A549 (cell line): ENCODE data around the gene OXT. TPM values are rescaled to one million over a fixed set of nuclear protein-coding genes. Genes with fewer than 3 reads are reported as not detected.
A peak's percentile ranks its signal among the peaks of the same experiment; 100 is the strongest.

Source experiments
- ATAC-seq, 2 experiments: fragments of 200-7000 bp in 1 of 2; fragments of >200 bp in 1 of 2; cut with Nextera tagmentation in 1 of 2; cut with Tn5 transposase in 1 of 2; 3 replicates each; pipeline versions ENCODE4 v1.8.0 to v1.9.1; 2018 to 2020; ENCODE audit warnings: mild to moderate bottlenecking in 1 of 2, moderate library complexity in 1 of 2
- CTCF ChIA-PET: fragments of 300-600 bp; sonication (Branson Sonifier 250); formaldehyde crosslinking; extraction: SDS; loops from one replicate; lab custom pipeline; 2021; ENCODE audit warnings: antibody characterized with exemption, inconsistent platforms; lab: Yijun Ruan, JAX
- POLR2A ChIA-PET: fragments of 350-600 bp; formaldehyde crosslinking; extraction: SDS; loops from one replicate; lab custom pipeline; 2021; ENCODE audit warnings: antibody characterized with exemption, inconsistent platforms; lab: Yijun Ruan, JAX
- DNase-seq, 2 experiments: peaks; one replicate each; pipeline versions ENCODE4 v3.0.0 to v3.0.0-alpha.2; 2011 to 2016; ENCODE audit warnings: low read depth in 1 of 2, low spot score in 1 of 2
- FAIRE-seq: peaks from 2 replicates; lab custom pipeline; 2011; peaks lifted over from hg19 to GRCh38; lab: Jason Lieb, UNC
- H3K27ac ChIP-seq, 2 experiments: fragments of >200 bp; sonication (Bioruptor Twin); formaldehyde crosslinking; 3 replicates each; pipeline ENCODE4 v1.5.1; 2016 to 2017
- H3K4me1 ChIP-seq: fragments of >200 bp; sonication (Bioruptor Twin); formaldehyde crosslinking; 3 replicates; pipeline ENCODE4 v1.6.1; 2016
- H3K4me2 ChIP-seq: fragments of >200 bp; sonication (Bioruptor Twin); formaldehyde crosslinking; 3 replicates; pipeline ENCODE4 v1.6.1; 2016
- H3K4me3 ChIP-seq: fragments of >200 bp; sonication (Bioruptor Twin); formaldehyde crosslinking; 3 replicates; pipeline ENCODE4 v1.5.1; 2016
- H3K9me3 ChIP-seq: fragments of >200 bp; sonication (Bioruptor Twin); formaldehyde crosslinking; 3 replicates; pipeline ENCODE4 v1.6.1; 2016
- CBX2 ChIP-seq: fragments of 200-600 bp; sonication (generic); IDR thresholded peaks from 2 replicates; pipeline ENCODE4 v1.6.1; 2016; ENCODE audit warnings: low read depth, mild to moderate bottlenecking, borderline replicate concordance
- CBX8 ChIP-seq: fragments of 200-600 bp; sonication (generic); IDR thresholded peaks from 2 replicates; pipeline ENCODE4 v1.6.1; 2016
- CEBPB ChIP-seq, 2 experiments: fragments of >200 bp in 1 of 2; sonication (Bioruptor Twin) in 1 of 2; formaldehyde crosslinking in 1 of 2; IDR thresholded peaks; 2 replicates each; pipeline ENCODE4 v1.6.1; 2012 to 2016
- CHD4 ChIP-seq: fragments of 200-600 bp; sonication (generic); IDR thresholded peaks from 2 replicates; pipeline ENCODE4 v1.6.1; 2016; ENCODE audit warnings: antibody characterized with exemption, mild to moderate bottlenecking, borderline replicate concordance
- FOSL2 ChIP-seq, 2 experiments: fragments of 450-650 bp in 1 of 2; fragments of >200 bp in 1 of 2; sonication (Bioruptor Twin) in 1 of 2; formaldehyde crosslinking; IDR thresholded peaks; 2 replicates each; pipeline versions ENCODE4 v1.5.0 to v1.6.1; 2016 to 2020; ENCODE audit warnings: mild to moderate bottlenecking in 1 of 2, moderate library complexity in 1 of 2
- HDAC2 ChIP-seq: fragments of 200-600 bp; sonication (generic); IDR thresholded peaks from 2 replicates; pipeline ENCODE4 v1.6.1; 2016
- HEYL ChIP-seq: fragments of 250-450 bp; sonication (Bioruptor Pico); IDR thresholded peaks from 2 replicates; pipeline ENCODE4 v1.8.0; 2021; ENCODE audit warnings: mild to moderate bottlenecking, moderate library complexity
- HOXA7 ChIP-seq: fragments of 250-450 bp; sonication (Bioruptor Pico); IDR thresholded peaks from 2 replicates; pipeline ENCODE4 v1.5.0; 2020; ENCODE audit warnings: mild to moderate bottlenecking, moderate library complexity
- MAFK ChIP-seq: fragments of 450-650 bp; IDR thresholded peaks from 2 replicates; pipeline ENCODE4 v1.6.1; 2014; ENCODE audit not compliant: partially characterized antibody
- MAZ ChIP-seq: fragments of 150-350 bp; IDR thresholded peaks from 2 replicates; pipeline ENCODE4 v1.6.1; 2014; ENCODE audit warnings: antibody characterized with exemption, low read depth, low read length, borderline replicate concordance
- PHF8 ChIP-seq: fragments of 200-600 bp; sonication (generic); IDR thresholded peaks from 2 replicates; pipeline ENCODE4 v1.6.1; 2016; ENCODE audit warnings: low read depth, mild to moderate bottlenecking, antibody characterized with exemption, moderate library complexity, borderline replicate concordance
- POLR2A ChIP-seq: IDR thresholded peaks from 2 replicates; pipeline ENCODE4 v1.6.1; 2012; ENCODE audit warnings: mild to moderate bottlenecking, low read length
- RARB ChIP-seq: fragments of 250-450 bp; sonication (Bioruptor Pico); IDR thresholded peaks from 2 replicates; pipeline ENCODE4 v1.8.0; 2021; ENCODE audit warnings: mild to moderate bottlenecking, moderate library complexity
- SMC3 ChIP-seq: fragments of >200 bp; sonication (Bioruptor Twin); formaldehyde crosslinking; IDR thresholded peaks from 3 replicates; pipeline ENCODE4 v1.6.1; 2018; ENCODE audit warnings: inconsistent platforms
- TP53 ChIP-seq: fragments of 250-450 bp; sonication (Bioruptor Pico); IDR thresholded peaks from 2 replicates; pipeline ENCODE4 v1.5.0; 2021; ENCODE audit warnings: mild to moderate bottlenecking, moderate library complexity
- ZC3H11A ChIP-seq: fragments of 450-650 bp; IDR thresholded peaks from 2 replicates; pipeline ENCODE4 v1.6.1; 2014; ENCODE audit warnings: antibody characterized with exemption, mild to moderate bottlenecking
- ZSCAN20 ChIP-seq: fragments of 250-450 bp; sonication (Bioruptor Pico); IDR thresholded peaks from 2 replicates; pipeline ENCODE4 v1.8.0; 2022; ENCODE audit warnings: mild to moderate bottlenecking, moderate library complexity
- WGBS: methylation state at CpG from one replicate; pipeline ENCODE4 v1.1.6; 2017; ENCODE audit errors: missing lambda C conversion rate; 5-methylcytosine and 5-hydroxymethylcytosine counted together
- polyA plus RNA-seq, 4 experiments: library from polyadenylated mRNA; depleted of rRNA in 3 of 4; stranded (reverse); fragments of >200 nt; fragmentation: RNase III in 1 of 4; extraction: RNeasy Plus Mini Kit Qiagen cat#74134 plus additional on column Dnase treatment in 1 of 4; gene quantifications; 2 replicates in 3 of 4; 3 replicates in 1 of 4; pipeline ENCODE4 v1.2.3, GENCODE V29; 2011 to 2017
- TF ChIP-seq, protein P1 (sequence below): fragments of 200-600 bp; sonication (generic); IDR thresholded peaks from 2 replicates; pipeline ENCODE4 v1.6.1; 2016; ENCODE audit warnings: antibody characterized with exemption, mild to moderate bottlenecking, moderate library complexity
- TF ChIP-seq, protein P2 (sequence below): fragments of 150-350 bp; IDR thresholded peaks from 2 replicates; pipeline ENCODE4 v1.6.1; 2014; ENCODE audit warnings: low read depth, mild to moderate bottlenecking, low read length
- TF ChIP-seq, protein P3 (sequence below): fragments of >200 bp; sonication (Bioruptor Twin); formaldehyde crosslinking; IDR thresholded peaks from 2 replicates; pipeline ENCODE4 v1.6.1; 2016
- TF ChIP-seq, protein P4 (sequence below): fragments of >200 bp; sonication (Bioruptor Twin); formaldehyde crosslinking; IDR thresholded peaks from 3 replicates; pipeline ENCODE4 v1.6.1; 2016

The OXT gene
- polyA plus RNA-seq, 2 of the 4 experiments (the other 2 are of a cell fraction) = not detected

DNA sequence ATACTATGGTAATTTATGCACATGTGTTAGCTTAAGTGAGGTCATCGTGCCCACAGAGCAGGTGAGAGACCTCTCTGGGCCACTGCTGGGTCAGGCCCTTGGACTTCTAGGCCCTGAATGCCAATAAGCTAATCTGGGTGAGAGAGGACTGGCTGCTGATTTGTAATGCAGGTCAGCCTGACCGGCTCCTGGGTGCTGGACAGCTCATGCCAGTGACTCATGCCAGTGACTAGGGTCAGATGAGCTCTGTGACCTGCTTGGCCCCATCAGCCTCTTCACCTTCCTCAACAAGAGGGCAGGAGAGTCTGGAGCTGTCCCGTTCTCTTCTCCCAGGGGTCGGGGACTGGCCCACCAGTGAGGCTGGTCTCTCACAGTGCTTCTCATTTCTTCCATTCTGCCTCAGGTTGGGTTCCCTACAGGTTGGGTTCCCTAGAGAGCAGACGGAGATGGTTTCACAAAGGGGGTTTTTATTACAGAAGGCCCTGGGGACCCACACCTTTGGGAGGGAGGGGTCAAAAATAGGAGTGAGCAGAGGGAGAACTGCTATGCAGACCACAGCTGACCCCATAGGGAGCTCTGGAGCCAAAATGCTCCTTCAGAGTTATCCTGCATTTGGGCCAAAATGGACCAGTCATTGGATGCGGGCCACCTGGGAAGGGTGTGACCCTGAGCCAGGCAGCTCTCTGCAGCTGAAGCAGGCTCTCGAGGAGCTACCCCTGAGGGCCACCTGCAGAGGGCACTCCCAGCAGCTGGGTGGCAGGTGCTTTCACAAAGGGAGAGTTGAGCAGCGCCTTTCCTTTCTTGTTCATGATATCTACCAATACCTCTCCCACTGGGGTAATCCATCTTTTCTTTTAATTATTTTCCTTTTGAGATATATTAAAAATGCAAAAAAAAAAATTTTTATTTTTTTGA is 2.2 kb upstream of the OXT start (continued):
- TF ChIP-seq, protein P1, sequence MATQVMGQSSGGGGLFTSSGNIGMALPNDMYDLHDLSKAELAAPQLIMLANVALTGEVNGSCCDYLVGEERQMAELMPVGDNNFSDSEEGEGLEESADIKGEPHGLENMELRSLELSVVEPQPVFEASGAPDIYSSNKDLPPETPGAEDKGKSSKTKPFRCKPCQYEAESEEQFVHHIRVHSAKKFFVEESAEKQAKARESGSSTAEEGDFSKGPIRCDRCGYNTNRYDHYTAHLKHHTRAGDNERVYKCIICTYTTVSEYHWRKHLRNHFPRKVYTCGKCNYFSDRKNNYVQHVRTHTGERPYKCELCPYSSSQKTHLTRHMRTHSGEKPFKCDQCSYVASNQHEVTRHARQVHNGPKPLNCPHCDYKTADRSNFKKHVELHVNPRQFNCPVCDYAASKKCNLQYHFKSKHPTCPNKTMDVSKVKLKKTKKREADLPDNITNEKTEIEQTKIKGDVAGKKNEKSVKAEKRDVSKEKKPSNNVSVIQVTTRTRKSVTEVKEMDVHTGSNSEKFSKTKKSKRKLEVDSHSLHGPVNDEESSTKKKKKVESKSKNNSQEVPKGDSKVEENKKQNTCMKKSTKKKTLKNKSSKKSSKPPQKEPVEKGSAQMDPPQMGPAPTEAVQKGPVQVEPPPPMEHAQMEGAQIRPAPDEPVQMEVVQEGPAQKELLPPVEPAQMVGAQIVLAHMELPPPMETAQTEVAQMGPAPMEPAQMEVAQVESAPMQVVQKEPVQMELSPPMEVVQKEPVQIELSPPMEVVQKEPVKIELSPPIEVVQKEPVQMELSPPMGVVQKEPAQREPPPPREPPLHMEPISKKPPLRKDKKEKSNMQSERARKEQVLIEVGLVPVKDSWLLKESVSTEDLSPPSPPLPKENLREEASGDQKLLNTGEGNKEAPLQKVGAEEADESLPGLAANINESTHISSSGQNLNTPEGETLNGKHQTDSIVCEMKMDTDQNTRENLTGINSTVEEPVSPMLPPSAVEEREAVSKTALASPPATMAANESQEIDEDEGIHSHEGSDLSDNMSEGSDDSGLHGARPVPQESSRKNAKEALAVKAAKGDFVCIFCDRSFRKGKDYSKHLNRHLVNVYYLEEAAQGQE = peak; percentile 60; the same call in 1 of the 2 replicates
- TF ChIP-seq ZC3H11A (no peak), RARB (CRISPR knock-in tag) (no peak), CBX8 (no peak), HEYL (CRISPR knock-in tag) (no peak)
- TF ChIP-seq, all 56 proteins: peak for 4

DNA sequence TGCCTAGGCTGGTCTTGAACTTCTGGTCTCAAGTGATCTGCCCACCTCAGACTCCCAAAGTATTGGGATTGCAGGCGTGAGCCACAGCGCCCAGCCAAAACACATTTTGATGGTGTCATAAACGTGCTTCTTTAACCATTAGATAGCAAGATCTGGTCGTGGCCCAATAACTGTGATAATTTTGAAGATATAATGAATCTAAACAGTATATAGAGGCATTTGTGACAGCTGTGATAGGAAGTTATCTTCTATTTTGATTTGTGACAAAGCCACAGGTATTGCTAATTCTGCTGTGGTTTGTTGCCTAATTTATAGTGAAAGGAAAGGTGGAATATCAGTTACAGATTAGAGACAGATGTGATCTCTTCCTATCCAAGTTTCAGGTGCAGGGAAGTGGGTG is 695 bp upstream of the OXT start:
- ChIA-PET CTCF (interaction anchor here (0.7 to 2.9 kb wide), 3 partner anchors 17 to 47 kb away, joined by 3 to 25 read pairs (median 5); no protein-coding TSS in a partner anchor), POLR2A (no interaction called here)
- TF ChIP-seq FOSL2 (IDR thresholded peaks at IDR 0.05) (no peak), FOSL2 (CRISPR knock-in tag; IDR thresholded peaks at IDR 0.05) (no peak), HDAC2 (no peak)
- H3K4me1 ChIP-seq = peaks cover 24% of the 10 kb centered on the region
- no peak overlapping the region for H3K27ac ChIP-seq
- no peak for DNase-seq
- 57% methylated on average over 4 of the region's 4 CpGs for WGBS
- H3K4me2 ChIP-seq = no peak overlapping the region
- no peak for FAIRE-seq
- no peak overlapping the region for H3K4me3 ChIP-seq
- no peaks in the 10 kb centered on the region for H3K9me3 ChIP-seq
- no peak for ATAC-seq

DNA sequence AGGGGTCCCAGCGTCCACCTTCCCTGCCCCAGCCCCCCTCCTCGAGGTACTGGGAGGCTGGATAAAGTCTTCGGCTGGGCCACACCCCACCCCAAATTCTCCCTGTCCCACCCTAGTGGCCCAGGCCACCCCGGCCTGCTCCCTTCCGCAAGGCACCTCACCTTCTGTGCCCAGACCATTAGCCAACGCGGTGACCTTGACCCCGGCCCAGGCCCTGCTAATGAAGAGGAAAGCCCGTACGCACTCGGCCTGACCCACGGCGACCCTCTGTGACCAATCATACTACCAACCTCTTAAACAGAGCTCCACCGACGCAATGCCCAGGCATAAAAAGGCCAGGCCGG is 182 bp upstream of the OXT start:
- no peak for TF ChIP-seq POLR2A
- TF ChIP-seq ZSCAN20 (CRISPR knock-in tag) = no peak
- TF ChIP-seq, protein P2, sequence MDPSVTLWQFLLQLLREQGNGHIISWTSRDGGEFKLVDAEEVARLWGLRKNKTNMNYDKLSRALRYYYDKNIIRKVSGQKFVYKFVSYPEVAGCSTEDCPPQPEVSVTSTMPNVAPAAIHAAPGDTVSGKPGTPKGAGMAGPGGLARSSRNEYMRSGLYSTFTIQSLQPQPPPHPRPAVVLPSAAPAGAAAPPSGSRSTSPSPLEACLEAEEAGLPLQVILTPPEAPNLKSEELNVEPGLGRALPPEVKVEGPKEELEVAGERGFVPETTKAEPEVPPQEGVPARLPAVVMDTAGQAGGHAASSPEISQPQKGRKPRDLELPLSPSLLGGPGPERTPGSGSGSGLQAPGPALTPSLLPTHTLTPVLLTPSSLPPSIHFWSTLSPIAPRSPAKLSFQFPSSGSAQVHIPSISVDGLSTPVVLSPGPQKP = no peak
- POLR2A ChIA-PET = no interaction called here
- no peak overlapping the region for H3K4me3 ChIP-seq
- H3K4me1 ChIP-seq = peaks cover 20% of the 10 kb centered on the region
- no peaks in the 10 kb centered on the region for H3K9me3 ChIP-seq
- no peak overlapping the region for H3K27ac ChIP-seq
- CTCF ChIA-PET = interaction anchor here (0.6 kb wide), 1 partner anchor 18 kb away, joined by 4 read pairs; no protein-coding TSS in a partner anchor
- DNase-seq = no peak
- ATAC-seq = no peak
- FAIRE-seq = no peak
- no peak overlapping the region for H3K4me2 ChIP-seq
- 82% methylated on average over 16 of the region's 16 CpGs for WGBS

DNA sequence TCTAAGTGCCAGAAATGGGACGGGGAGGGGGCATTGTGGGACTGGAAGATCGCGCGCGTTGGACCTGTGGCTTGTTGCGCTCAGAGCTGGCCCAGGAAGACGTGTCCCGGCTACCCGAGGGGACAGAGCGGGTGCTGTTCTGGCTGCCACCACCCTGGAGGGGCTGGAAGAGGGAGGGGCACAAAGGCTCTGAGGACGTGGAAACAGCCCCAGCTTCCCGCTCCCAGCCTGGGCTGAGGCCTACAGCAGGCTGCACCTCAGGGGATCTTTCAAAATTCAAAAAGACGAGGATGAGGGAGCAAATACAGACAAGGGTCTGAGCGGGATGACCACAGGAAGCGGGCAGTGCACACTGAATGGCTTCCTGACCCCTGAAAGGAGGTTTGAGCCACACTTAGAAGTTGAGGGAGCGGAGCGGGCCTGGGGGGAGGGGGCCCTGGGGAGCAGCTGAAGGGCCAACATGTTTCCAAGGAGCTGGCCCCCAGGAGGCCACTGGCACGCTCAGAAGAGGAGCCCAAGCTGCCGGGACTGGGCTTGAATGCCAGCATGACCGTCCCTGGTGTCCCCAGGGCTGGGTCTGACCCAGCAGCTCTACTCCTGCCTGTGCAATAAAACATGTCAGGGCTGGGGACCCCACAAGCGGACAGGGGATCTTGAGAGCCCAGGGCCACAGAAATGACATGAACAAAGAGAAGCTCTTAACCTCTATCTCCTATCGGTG is 1.3 kb downstream of the OXT start:
- H3K9me3 ChIP-seq = no peaks in the 10 kb centered on the region
- FAIRE-seq (no peak), ATAC-seq (no peak), DNase-seq (no peak)
- ChIA-PET CTCF (interaction anchor here (0.6 to 6.4 kb wide), 3 partner anchors 19 to 116 kb away, joined by 3 to 45 read pairs (median 4); no protein-coding TSS in a partner anchor), POLR2A (no interaction called here)
- peaks cover 9% of the 10 kb centered on the region for H3K4me1 ChIP-seq
- WGBS = 85% methylated on average over 22 of the region's 22 CpGs
- H3K4me3 ChIP-seq = no peak overlapping the region
- no peak overlapping the region for H3K4me2 ChIP-seq
- H3K27ac ChIP-seq = no peak overlapping the region
- TF ChIP-seq CHD4 (no peak), HEYL (CRISPR knock-in tag) (no peak), PHF8 (no peak), SMC3 (no peak), MAZ (no peak), HOXA7 (CRISPR knock-in tag) (no peak), MAFK (no peak), CEBPB (IDR thresholded peaks at IDR 0.05) (no peak), TP53 (CRISPR knock-in tag) (no peak), CBX2 (no peak)
- TF ChIP-seq, protein P3, sequence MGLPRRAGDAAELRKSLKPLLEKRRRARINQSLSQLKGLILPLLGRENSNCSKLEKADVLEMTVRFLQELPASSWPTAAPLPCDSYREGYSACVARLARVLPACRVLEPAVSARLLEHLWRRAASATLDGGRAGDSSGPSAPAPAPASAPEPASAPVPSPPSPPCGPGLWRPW = no peak
- TF ChIP-seq, protein P4, sequence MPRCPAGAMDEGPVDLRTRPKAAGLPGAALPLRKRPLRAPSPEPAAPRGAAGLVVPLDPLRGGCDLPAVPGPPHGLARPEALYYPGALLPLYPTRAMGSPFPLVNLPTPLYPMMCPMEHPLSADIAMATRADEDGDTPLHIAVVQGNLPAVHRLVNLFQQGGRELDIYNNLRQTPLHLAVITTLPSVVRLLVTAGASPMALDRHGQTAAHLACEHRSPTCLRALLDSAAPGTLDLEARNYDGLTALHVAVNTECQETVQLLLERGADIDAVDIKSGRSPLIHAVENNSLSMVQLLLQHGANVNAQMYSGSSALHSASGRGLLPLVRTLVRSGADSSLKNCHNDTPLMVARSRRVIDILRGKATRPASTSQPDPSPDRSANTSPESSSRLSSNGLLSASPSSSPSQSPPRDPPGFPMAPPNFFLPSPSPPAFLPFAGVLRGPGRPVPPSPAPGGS = no peak
- TF ChIP-seq, protein P2 = no peak
